ENCODE measurements around the gene ARHGAP6. TPM values are rescaled to one million over a fixed set of nuclear protein-coding genes. Genes with fewer than 3 reads are reported as not detected.

Gene ARHGAP6
- total RNA-seq, 1 donor from 2014 or later: 16.7 TPM

- no peak for TF ChIP-seq CTCF (IDR thresholded peaks at IDR 0.05)
- Histone ChIP-seq H3K27me3 (ENCODE audit: low read depth) (no peaks in the 10 kb centered on the region), H3K4me3 (no peak overlapping the region), H3K36me3 (no peaks in the 10 kb centered on the region), H3K9me3 (no peaks in the 10 kb centered on the region), H3K27ac (no peak overlapping the region), H3K4me1 (no peaks in the 10 kb centered on the region)
- intact Hi-C loops (cut with DNase I): no loop called here
- no peak for ATAC-seq
- no peak for DNase-seq
Measured at GRCh38 chrX:11567528-11568220, 98.0 kb downstream of the ARHGAP6 start.

GRCh38 chrX:11566789-11567188 is 98.9 kb downstream of the ARHGAP6 start:
- no peaks in the 10 kb centered on the region for H3K9me3 ChIP-seq
- H3K27ac ChIP-seq: no peak overlapping the region
- ATAC-seq (no peak), DNase-seq (no peak)
- H3K4me3 ChIP-seq: no peak overlapping the region
- no peaks in the 10 kb centered on the region for H3K27me3 ChIP-seq (ENCODE audit: low read depth)
- TF ChIP-seq CTCF (IDR thresholded peaks at IDR 0.05): no peak
- no peaks in the 10 kb centered on the region for H3K36me3 ChIP-seq
- H3K4me1 ChIP-seq: no peaks in the 10 kb centered on the region
- intact Hi-C loops (cut with DNase I): no loop called here

GRCh38 chrX:11566173-11566572 is 99.5 kb downstream of the ARHGAP6 start:
- ATAC-seq (no peak), DNase-seq (no peak)
- no peak overlapping the region for H3K27ac ChIP-seq
- no peaks in the 10 kb centered on the region for H3K27me3 ChIP-seq (ENCODE audit: low read depth)
- TF ChIP-seq CTCF (IDR thresholded peaks at IDR 0.05): no peak
- H3K4me1 ChIP-seq: no peaks in the 10 kb centered on the region
- H3K4me3 ChIP-seq: no peak overlapping the region
- no peaks in the 10 kb centered on the region for H3K36me3 ChIP-seq
- intact Hi-C loops (cut with DNase I): no loop called here
- no peaks in the 10 kb centered on the region for H3K9me3 ChIP-seq

- Histone ChIP-seq H3K9me3 (no peaks in the 10 kb centered on the region), H3K4me3 (no peak overlapping the region), H3K4me1 (no peaks in the 10 kb centered on the region), H3K27ac (no peak overlapping the region), H3K27me3 (ENCODE audit: low read depth) (no peaks in the 10 kb centered on the region), H3K36me3 (no peaks in the 10 kb centered on the region)
- ATAC-seq (no peak), DNase-seq (no peak)
- no peak for TF ChIP-seq CTCF (IDR thresholded peaks at IDR 0.05)
- intact Hi-C loops (cut with DNase I): no loop called here
Measured at GRCh38 chrX:11564546-11564945, 101.2 kb downstream of the ARHGAP6 start.

- Histone ChIP-seq H3K4me1 (no peaks in the 10 kb centered on the region), H3K9me3 (no peaks in the 10 kb centered on the region)
- ATAC-seq: no peak
Measured at GRCh38 chrX:11562570-11562969, 103.2 kb downstream of the ARHGAP6 start.

More at GRCh38 chrX:11562570-11562969, 103.2 kb downstream of the ARHGAP6 start:
- TF ChIP-seq CTCF (IDR thresholded peaks at IDR 0.05): no peak
- Histone ChIP-seq H3K4me3 (no peak overlapping the region), H3K36me3 (no peaks in the 10 kb centered on the region), H3K27ac (no peak overlapping the region), H3K27me3 (ENCODE audit: low read depth) (no peaks in the 10 kb centered on the region)
- DNase-seq: no peak
- intact Hi-C loops (cut with DNase I): no loop called here

Measured in lower lobe of right lung (tissue), 2 donors.